Transverse colon (tissue), 4 donors: ENCODE measurements around the gene OBI1. TPM values are rescaled to one million over a fixed set of nuclear protein-coding genes. Genes with fewer than 3 reads are reported as not detected.

Experiments
- DNase-seq: peaks from one replicate; pipeline ENCODE4 v3.0.0-alpha.2; 2019
- H3K27ac ChIP-seq, 4 donors: fragments of 200-600 bp; sonication (generic); 2 replicates each; pipeline ENCODE4 v1.5.1; 2016 to 2018; ENCODE audit warnings: inconsistent platforms in 4 of 4
- H3K27me3 ChIP-seq: fragments of 200-600 bp; sonication (generic); 2 replicates; pipeline ENCODE4 v1.5.1; 2017; ENCODE audit warnings: inconsistent platforms
- H3K36me3 ChIP-seq, 4 donors: fragments of 200-600 bp; sonication (generic); 2 replicates each; pipeline ENCODE4 v1.5.1; 2017 to 2019; ENCODE audit warnings: inconsistent platforms in 4 of 4
- H3K4me1 ChIP-seq, 4 donors: fragments of 200-600 bp; sonication (generic); 2 replicates each; pipeline ENCODE4 v1.5.1; 2017 to 2020; ENCODE audit warnings: inconsistent platforms in 4 of 4
- H3K4me3 ChIP-seq, 4 donors: fragments of 200-600 bp; sonication (generic); 1 replicate in 1 of 4; 2 replicates in 3 of 4; pipeline versions ENCODE4 v1.5.1 to v1.6.1; 2017 to 2019; ENCODE audit warnings: inconsistent platforms in 4 of 4
- H3K9me3 ChIP-seq, 2 donors: fragments of 200-600 bp; sonication (generic); 2 replicates each; pipeline ENCODE4 v1.5.1; 2017 to 2019; ENCODE audit warnings: inconsistent platforms in 2 of 2
- CTCF ChIP-seq, 5 experiments: fragments of 200-600 bp in 3 of 5; fragments of 450-650 bp in 2 of 5; sonication (generic) in 3 of 5; IDR thresholded peaks; 1 replicate in 2 of 5; 2 replicates in 3 of 5; pipeline ENCODE4 v1.5.1; 2016 to 2017; ENCODE audit warnings: antibody characterized with exemption in 5 of 5, inconsistent platforms in 3 of 5, mild to moderate bottlenecking in 2 of 5, moderate library complexity in 1 of 5
- EP300 ChIP-seq: sonication (generic); formaldehyde crosslinking; IDR thresholded peaks from one replicate; pipeline ENCODE4 v1.6.1; 2017; ENCODE audit warnings: antibody characterized with exemption, low read depth
- POLR2A ChIP-seq: fragments of 450-650 bp; IDR thresholded peaks from one replicate; pipeline ENCODE4 v1.6.1; 2016; ENCODE audit warnings: antibody characterized with exemption, mild to moderate bottlenecking, moderate library complexity
- POLR2AphosphoS5 ChIP-seq, 3 donors: sonication (generic); formaldehyde crosslinking; IDR thresholded peaks; one replicate each; pipeline ENCODE4 v1.6.1; 2016; ENCODE audit warnings: antibody characterized with exemption in 3 of 3
- WGBS, 2 donors: methylation state at CpG; one replicate each; pipeline ENCODE4 v1.1.5; 2018; ENCODE audit warnings: low coverage in 1 of 2; 5-methylcytosine and 5-hydroxymethylcytosine counted together
- in situ Hi-C, 4 donors: fragments of 200-750 bp; cut with MboI; loops; one replicate each; pipeline versions ENCODE4 v1.15.0 to v1.15.1; 2017; ENCODE audit warnings: low sequenced_read_pairs in 3 of 4, low pct_ligation_motif_present in 1 of 4, low pct_unique_long_range_greater_than_20kb in 1 of 4
- intact Hi-C: fragments of 100-400 bp; cut with DNase I; formaldehyde crosslinking; loops from one replicate; pipeline ENCODE4 v1.15.1; 2023; ENCODE audit warnings: low total_unique reads
- total RNA-seq, 4 donors: library from RNA; depleted of rRNA; stranded (reverse); fragments of >200 nt; gene quantifications; one replicate each; pipeline ENCODE4 v1.1.0, GENCODE V29; 2016

Gene OBI1
- total RNA-seq, 4 donors from 2014 or later = 2.0 to 7.9 (median 4.2) TPM

GRCh38 chr13:78586706-78587105, 72.2 kb downstream of the OBI1 start:
- Histone ChIP-seq H3K4me3 (no peak overlapping the region), H3K4me1 (no peaks in the 10 kb centered on the region), H3K36me3 (no peaks in the 10 kb centered on the region), H3K27ac (no peak overlapping the region), H3K9me3 (no peaks in the 10 kb centered on the region), H3K27me3 (peaks cover 95% of the 10 kb centered on the region)
- intact Hi-C loops = no loop called here
- in situ Hi-C loops = no loop called here
- WGBS, 2 donors = 20 to 47% methylated on average over 2 to 21 of the region's 21 CpGs
- TF ChIP-seq POLR2A = no peak
- TF ChIP-seq EP300 = no peak
- TF ChIP-seq CTCF (IDR thresholded peaks at IDR 0.05) = no peak
- no peak for TF ChIP-seq POLR2AphosphoS5 (IDR thresholded peaks at IDR 0.05)
- DNase-seq = no peak

- Histone ChIP-seq H3K4me3 (no peak overlapping the region), H3K9me3 (no peaks in the 10 kb centered on the region), H3K36me3 (no peaks in the 10 kb centered on the region), H3K27me3 (peaks cover 28% of the 10 kb centered on the region), H3K4me1 (no peaks in the 10 kb centered on the region), H3K27ac (no peak overlapping the region)
- intact Hi-C loops (no loop called here), in situ Hi-C loops (no loop called here)
- DNase-seq = no peak
- no peak for TF ChIP-seq EP300
- TF ChIP-seq CTCF (IDR thresholded peaks at IDR 0.05) = no peak
- no peak for TF ChIP-seq POLR2A
- no peak for TF ChIP-seq POLR2AphosphoS5 (IDR thresholded peaks at IDR 0.05)
- 63 to 76% methylated on average over 4 of the region's 4 CpGs for WGBS, 2 donors
These were observed 82.7 kb downstream of the OBI1 start for GRCh38 chr13:78576261-78576660.

GRCh38 chr13:78572459-78572858, 86.5 kb downstream of the OBI1 start:
- Histone ChIP-seq H3K27me3 (peaks cover 5% of the 10 kb centered on the region), H3K4me3 (no peak overlapping the region), H3K27ac (no peak overlapping the region), H3K4me1 (no peaks in the 10 kb centered on the region), H3K36me3 (no peaks in the 10 kb centered on the region), H3K9me3 (no peaks in the 10 kb centered on the region)
- in situ Hi-C loops = no loop called here
- WGBS, 2 donors = 63 to 68% methylated on average over 5 of the region's 5 CpGs
- no peak for TF ChIP-seq POLR2A
- no peak for TF ChIP-seq POLR2AphosphoS5 (IDR thresholded peaks at IDR 0.05)
- TF ChIP-seq EP300 = no peak
- TF ChIP-seq CTCF (IDR thresholded peaks at IDR 0.05) = no peak
- DNase-seq = no peak
- intact Hi-C loops = no loop called here

- no peak for TF ChIP-seq EP300
- TF ChIP-seq CTCF (IDR thresholded peaks at IDR 0.05) = no peak
- TF ChIP-seq POLR2A = no peak
- no peak for TF ChIP-seq POLR2AphosphoS5 (IDR thresholded peaks at IDR 0.05)
- Histone ChIP-seq H3K27me3 (no peaks in the 10 kb centered on the region), H3K4me3 (no peak overlapping the region), H3K4me1 (no peaks in the 10 kb centered on the region), H3K36me3 (no peaks in the 10 kb centered on the region), H3K9me3 (no peaks in the 10 kb centered on the region), H3K27ac (no peak overlapping the region)
- 79 to 92% methylated on average over 1 of the region's 1 CpG for WGBS, 2 donors
- in situ Hi-C loops (no loop called here), intact Hi-C loops (no loop called here)
- no peak for DNase-seq
These were observed 89.9 kb downstream of the OBI1 start for GRCh38 chr13:78569029-78569428.
